Mucosa of descending colon (tissue), 3 donors: ENCODE data around the gene TMUB1. TPM values are rescaled to one million over a fixed set of nuclear protein-coding genes. Genes with fewer than 3 reads are reported as not detected.

Experiments
- ATAC-seq: fragments of 200-7000 bp; cut with Tn5 transposase; one replicate; pipeline ENCODE4 v1.9.1; 2020; ENCODE audit warnings: mild to moderate bottlenecking, moderate library complexity
- DNase-seq, 3 donors: peaks; one replicate each; pipeline ENCODE4 v3.0.0-alpha.2; 2020
- H3K36me3 ChIP-seq: fragments of 200-600 bp; one replicate; pipeline ENCODE4 v1.8.0; 2021; ENCODE audit warnings: low read depth, mild to moderate bottlenecking
- H3K4me1 ChIP-seq: fragments of 200-600 bp; one replicate; pipeline ENCODE4 v1.8.0; 2021; ENCODE audit warnings: low read depth, mild to moderate bottlenecking
- H3K4me3 ChIP-seq: fragments of 200-600 bp; one replicate; pipeline ENCODE4 v1.8.0; 2021; ENCODE audit warnings: mild to moderate bottlenecking
- H3K9me3 ChIP-seq: fragments of 200-600 bp; one replicate; pipeline ENCODE4 v1.8.0; 2021; ENCODE audit warnings: mild to moderate bottlenecking
- intact Hi-C, 2 donors: fragments of 100-400 bp; cut with DNase I in 1 of 2; cut with micrococcal nuclease in 1 of 2; formaldehyde crosslinking; loops; one replicate each; pipeline versions ENCODE4 v1.11.0 to v1.11.1; 2022; cut with DNase I, micrococcal nuclease
- total RNA-seq, 3 donors: library from RNA; stranded (reverse); fragmentation: NEBNext Ultra II Directional in 2 of 3; extraction: Animal tissue kit (Norgen Biotek cat#: 25700) in 2 of 3; gene quantifications; one replicate each; pipeline versions ENCODE4 v1.2.1 to v1.2.4, GENCODE V29; 2021 to 2023
- TF ChIP-seq, protein P1 (sequence below): fragments of 200-600 bp; IDR thresholded peaks from one replicate; pipeline ENCODE4 v1.8.0; 2022; ENCODE audit warnings: antibody characterized with exemption, mild to moderate bottlenecking
- donor health status: DM: no; HTN: no; CAD: no; lungs with moderate emphysema.
- donor health status: DM: no; HTN: no; CAD: no.
- donor health status: DM: no; HTN: yes; CAD: no.

The TMUB1 gene
- total RNA-seq, 3 donors from 2014 or later, result 54.2 to 63.7 (median 60.8) TPM

DNA sequence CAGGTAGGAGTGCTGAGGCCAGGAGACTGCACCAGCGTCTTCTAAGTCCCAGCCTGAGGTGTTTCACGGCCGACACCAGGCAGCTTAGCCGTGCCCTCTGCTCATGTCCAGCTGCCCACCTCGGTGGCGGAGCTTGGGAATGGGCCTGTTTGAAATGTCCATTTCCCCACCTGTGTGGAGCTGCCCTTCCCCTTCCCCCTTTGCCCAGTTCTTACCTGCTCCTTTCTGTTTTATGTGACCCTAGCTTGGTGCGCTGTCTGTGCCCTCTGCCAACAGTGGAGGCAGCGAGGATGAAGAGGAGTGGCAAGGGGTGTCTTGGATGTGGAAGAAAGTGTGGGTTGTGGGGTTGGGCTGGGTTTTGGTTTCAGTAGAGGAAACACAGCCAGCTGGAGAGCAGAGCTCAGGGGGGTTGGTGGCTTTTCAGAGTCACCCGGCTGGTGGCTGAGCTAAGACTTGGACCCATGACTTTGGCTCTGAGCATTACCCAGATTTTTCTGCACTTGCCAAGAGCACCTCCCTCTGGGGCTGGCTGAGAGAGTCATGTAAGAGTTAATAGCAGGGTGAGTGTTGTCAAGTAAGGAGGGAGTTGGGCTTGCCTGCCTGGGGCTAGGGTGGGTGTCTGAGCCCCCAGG lies 46.8 kb upstream of the TMUB1 start:
- no peak for ATAC-seq
- peaks cover 10% of the 10 kb centered on the region for H3K4me1 ChIP-seq
- no peak overlapping the region for H3K4me3 ChIP-seq
- no peaks in the 10 kb centered on the region for H3K9me3 ChIP-seq
- intact Hi-C loops, result loop anchor here in 1 of 2 donors (5.0 kb wide), 1 partner anchor 37 kb away; the partner anchor contains the start of gene GBX1
- TF ChIP-seq, protein P1, sequence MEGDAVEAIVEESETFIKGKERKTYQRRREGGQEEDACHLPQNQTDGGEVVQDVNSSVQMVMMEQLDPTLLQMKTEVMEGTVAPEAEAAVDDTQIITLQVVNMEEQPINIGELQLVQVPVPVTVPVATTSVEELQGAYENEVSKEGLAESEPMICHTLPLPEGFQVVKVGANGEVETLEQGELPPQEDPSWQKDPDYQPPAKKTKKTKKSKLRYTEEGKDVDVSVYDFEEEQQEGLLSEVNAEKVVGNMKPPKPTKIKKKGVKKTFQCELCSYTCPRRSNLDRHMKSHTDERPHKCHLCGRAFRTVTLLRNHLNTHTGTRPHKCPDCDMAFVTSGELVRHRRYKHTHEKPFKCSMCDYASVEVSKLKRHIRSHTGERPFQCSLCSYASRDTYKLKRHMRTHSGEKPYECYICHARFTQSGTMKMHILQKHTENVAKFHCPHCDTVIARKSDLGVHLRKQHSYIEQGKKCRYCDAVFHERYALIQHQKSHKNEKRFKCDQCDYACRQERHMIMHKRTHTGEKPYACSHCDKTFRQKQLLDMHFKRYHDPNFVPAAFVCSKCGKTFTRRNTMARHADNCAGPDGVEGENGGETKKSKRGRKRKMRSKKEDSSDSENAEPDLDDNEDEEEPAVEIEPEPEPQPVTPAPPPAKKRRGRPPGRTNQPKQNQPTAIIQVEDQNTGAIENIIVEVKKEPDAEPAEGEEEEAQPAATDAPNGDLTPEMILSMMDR, result no peak
- H3K36me3 ChIP-seq, result no peaks in the 10 kb centered on the region
- peak in 1 of 3 donors; percentile 15 for DNase-seq

DNA sequence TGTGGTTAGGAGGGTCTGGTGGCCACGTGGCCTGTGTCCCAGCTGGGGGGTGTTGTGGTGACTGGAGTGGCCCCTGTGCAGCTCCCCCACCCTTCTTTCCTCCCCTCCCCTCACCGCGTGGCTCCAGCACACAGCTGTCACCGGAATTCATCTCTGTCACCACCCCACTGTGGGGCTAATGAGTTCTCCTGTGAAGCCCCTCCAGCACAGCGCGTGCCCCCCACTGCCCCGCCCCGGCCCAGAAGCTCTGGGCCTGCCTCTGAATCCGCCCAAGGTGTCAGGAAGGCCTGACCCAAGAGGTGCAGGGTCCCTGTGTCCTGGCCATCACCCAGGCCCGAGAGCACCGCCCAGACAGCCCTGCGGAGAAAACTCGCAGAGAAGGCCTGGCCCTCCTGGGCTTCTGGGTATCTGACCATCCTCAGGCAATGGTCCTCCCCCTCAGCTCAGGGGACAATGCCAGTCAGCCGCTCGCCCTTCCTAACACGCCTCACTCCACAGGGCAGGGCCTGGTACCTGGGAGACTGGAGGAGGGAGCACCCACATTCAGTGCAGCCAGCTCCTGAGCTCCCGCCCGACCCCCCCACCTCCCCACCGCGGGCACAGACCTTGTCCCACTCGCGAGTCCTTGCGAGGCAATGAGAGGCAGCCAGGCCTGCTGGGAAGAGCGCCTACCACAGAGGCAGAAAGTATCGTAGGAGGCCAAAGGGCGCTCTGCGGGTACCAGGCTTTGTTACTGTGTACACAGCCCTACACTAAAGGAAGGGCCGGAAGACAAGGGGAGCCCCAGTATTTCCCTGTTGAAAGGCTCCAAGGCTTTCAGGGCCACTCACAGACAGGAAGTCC lies 46.0 kb upstream of the TMUB1 start:
- H3K9me3 ChIP-seq, result no peaks in the 10 kb centered on the region
- TF ChIP-seq, protein P1, result no peak
- intact Hi-C loops, result loop anchor here in 1 of 2 donors (5.0 kb wide), 1 partner anchor 38 kb away; the partner anchor contains the start of gene GBX1
- no peaks in the 10 kb centered on the region for H3K36me3 ChIP-seq
- no peak for ATAC-seq
- H3K4me1 ChIP-seq, result peaks cover 12% of the 10 kb centered on the region
- DNase-seq, result peak in 2 of 3 donors; percentile 16 to 42
- no peak overlapping the region for H3K4me3 ChIP-seq

DNA sequence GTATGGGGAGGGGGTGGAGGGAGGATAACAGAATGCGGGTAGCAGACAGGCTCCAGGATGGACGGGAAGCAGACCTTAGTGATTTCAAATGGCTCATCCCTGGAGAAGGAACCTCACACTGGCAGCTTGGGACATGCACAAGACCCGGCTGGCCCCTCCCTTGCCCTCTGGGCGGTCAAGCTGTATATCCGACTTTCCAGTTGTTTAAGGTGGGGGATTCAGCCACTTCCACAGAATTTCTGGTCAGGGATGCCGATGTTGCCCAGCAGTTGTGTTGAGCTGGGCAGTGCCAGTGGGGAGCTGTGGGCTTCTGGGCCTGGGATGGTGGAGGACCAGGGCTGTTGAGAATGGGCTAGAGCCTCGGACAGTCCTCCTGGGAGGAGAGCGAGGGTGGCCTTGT lies 45.4 kb upstream of the TMUB1 start:
- intact Hi-C loops, result loop anchor here in 1 of 2 donors (5.0 kb wide), 1 partner anchor 39 kb away; the partner anchor contains the start of gene GBX1
- TF ChIP-seq, protein P1, result no peak
- H3K4me3 ChIP-seq, result no peak overlapping the region
- no peaks in the 10 kb centered on the region for H3K9me3 ChIP-seq
- no peak for ATAC-seq
- peak in 1 of 3 donors; percentile 25 for DNase-seq
- peaks cover 12% of the 10 kb centered on the region for H3K4me1 ChIP-seq
- no peaks in the 10 kb centered on the region for H3K36me3 ChIP-seq

DNA sequence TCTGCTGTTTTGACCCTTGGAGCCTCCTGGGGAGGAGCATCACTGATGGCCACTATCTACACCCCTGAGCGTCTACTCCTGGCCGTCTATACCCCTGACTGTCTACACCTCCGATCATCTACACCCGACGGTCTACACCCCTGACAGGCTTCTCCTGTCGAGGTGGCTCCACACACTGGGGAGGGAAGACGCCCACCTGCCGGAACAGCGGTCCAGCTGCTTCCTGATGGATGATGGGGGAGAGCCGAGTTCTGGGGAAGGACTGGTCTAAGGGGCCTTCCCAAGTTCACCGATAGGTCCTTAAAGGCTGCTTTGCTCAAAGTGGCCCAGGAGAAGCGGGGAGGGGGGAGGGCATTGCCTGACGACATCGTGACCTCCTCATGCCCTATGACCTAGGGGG lies 44.9 kb upstream of the TMUB1 start:
- Histone ChIP-seq H3K4me3 (no peak overlapping the region), H3K4me1 (peaks cover 12% of the 10 kb centered on the region), H3K9me3 (no peaks in the 10 kb centered on the region), H3K36me3 (no peaks in the 10 kb centered on the region)
- ATAC-seq (no peak), DNase-seq (peak in 2 of 3 donors; percentile 17 to 43)
- TF ChIP-seq, protein P1, result no peak
- intact Hi-C loops, result loop anchor here in 1 of 2 donors (5.0 kb wide), 1 partner anchor 39 kb away; the partner anchor contains the start of gene GBX1

DNA sequence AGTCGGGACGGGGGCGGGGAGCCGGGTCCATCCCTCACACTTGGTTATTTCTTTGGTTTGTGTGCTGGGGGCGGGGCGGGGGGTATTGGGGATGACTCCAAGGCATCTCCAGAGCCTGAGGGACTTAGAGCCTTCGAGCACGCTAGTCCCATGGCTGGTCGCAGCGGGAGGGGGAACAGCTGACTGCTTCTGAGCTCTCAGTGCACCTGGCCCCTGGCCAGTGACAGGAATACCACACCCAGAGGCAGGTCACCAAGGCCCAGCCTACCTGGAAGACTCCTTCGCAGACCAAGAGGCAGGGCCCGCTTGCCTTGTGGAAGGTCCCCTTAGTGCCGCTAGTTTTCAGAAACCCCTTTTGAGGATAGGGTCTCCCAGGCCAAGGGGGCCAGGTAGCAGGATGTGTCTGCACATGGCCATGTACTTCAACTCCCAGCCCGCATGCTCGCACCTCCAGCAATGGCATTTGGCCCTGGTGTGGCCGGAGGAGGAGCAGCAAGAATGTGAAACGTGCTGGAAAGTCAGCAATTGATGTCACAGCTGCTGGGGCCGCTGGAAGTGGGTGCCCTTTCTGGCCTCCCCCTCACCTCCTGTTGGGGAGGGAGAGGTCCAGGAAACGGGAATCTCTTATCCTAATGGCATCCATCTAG lies 43.3 kb upstream of the TMUB1 start:
- ATAC-seq (peak; percentile 79), DNase-seq (peak; percentile 80 to 84 (median 84))
- Histone ChIP-seq H3K4me1 (peaks cover 12% of the 10 kb centered on the region), H3K9me3 (no peaks in the 10 kb centered on the region), H3K36me3 (no peaks in the 10 kb centered on the region), H3K4me3 (no peak overlapping the region)
- intact Hi-C loops, result loop anchor here in 1 of 2 donors (5.0 kb wide), 1 partner anchor 41 kb away; the partner anchor contains the start of gene GBX1
- TF ChIP-seq, protein P1, result no peak
